ENCODE measurements around the gene EIF3B.
A peak's percentile ranks its signal among the peaks of the same experiment; 100 is the strongest.
"Not testable (repeated sequence)": the region's sequence is repeated elsewhere in the genome, so short reads cannot be mapped to it uniquely, and the experiment has no call there.

Gene EIF3B

DNA sequence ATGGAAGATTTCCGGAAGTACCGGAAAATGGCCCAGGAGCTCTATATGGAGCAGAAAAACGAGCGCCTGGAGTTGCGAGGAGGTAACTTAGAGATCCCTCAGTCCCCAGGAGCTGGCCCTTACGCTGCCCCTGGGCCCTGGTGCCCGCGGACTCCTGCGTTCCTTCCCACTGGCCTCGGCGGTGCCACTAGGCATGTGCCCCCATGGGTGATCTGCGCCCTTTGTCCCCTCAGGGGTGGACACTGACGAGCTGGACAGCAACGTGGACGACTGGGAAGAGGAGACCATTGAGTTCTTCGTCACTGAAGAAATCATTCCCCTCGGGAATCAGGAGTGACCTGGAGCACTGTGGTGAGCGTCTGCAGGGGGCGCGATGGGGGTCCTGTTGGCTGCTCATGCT is 24.5 kb downstream of the EIF3B start:
- no peak for DNase-seq

DNA sequence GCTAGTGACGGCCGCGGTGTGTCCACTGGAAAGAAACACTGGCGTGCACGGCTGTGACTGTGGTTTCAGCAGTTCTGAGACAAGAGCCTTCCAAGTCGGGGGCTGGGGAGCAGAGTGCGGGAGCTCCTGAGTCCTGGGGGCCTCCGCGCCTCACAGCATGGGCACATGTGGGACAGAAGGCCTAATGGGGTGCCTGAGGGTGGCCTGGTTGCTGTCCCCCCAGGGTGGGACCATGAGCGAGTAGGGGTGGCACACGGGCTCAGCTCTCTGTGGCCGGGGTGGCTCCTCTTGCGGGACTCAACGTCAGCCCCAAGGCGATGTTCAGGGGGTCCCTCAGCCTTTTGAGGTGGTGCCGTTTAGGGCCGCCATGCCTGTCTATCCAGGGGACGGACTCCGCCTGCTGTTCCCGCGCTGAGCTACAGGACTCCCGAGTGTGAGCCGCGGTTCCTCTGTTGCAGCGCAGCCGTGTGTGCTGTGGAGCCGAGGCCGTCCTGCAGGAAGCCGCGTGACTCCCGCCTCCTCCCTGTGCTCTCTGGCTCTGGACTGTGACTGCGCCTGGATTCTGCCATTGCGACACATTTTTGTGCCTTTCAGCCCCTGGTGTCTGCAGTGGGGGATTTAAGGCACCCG is 25.3 kb downstream of the EIF3B start:
- DNase-seq = no peak

DNA sequence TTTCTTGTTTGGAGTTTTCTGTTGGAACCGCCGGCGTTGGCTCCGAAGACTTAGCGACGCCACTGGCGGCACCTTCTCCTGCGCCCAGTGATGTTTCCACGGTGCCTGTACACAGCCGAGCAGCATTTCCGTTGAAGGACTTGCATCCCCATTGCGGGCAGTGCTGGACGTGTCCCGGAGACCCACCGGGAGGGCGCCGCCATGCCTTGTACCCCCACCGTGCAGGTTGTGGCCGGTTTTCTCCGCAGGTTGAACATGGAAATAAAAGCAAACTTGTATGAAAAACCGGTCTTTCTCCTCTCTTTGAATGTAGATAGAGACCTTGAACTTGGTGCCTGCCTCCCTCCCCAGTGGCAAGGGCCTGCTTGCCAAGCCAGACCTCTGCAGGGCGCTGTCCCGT is 25.8 kb downstream of the EIF3B start:
- no peak for DNase-seq

DNA sequence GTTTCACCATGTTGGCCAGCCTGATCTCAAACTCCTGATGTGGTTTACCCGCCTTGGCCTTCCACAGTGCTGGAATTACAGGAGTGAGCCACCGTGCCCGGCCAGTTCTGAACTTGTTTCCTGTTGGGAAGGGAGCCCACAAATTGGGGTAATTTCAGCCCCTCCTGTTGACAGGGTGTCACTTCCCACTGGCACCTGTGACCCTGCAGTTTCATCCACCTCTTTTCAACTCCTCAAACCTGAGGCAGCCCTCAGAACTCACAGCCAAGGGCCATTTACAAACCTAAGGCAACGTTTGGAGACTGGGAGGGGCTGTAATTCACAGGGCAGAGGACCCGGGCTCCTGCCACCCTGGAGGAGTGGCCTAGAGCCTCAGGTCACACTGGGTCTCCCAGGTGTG is 26.6 kb downstream of the EIF3B start:
- DNase-seq = no peak

GRCh38 chr7:2381881-2382509 is 27.4 kb downstream of the EIF3B start:
- no peak for DNase-seq

DNA sequence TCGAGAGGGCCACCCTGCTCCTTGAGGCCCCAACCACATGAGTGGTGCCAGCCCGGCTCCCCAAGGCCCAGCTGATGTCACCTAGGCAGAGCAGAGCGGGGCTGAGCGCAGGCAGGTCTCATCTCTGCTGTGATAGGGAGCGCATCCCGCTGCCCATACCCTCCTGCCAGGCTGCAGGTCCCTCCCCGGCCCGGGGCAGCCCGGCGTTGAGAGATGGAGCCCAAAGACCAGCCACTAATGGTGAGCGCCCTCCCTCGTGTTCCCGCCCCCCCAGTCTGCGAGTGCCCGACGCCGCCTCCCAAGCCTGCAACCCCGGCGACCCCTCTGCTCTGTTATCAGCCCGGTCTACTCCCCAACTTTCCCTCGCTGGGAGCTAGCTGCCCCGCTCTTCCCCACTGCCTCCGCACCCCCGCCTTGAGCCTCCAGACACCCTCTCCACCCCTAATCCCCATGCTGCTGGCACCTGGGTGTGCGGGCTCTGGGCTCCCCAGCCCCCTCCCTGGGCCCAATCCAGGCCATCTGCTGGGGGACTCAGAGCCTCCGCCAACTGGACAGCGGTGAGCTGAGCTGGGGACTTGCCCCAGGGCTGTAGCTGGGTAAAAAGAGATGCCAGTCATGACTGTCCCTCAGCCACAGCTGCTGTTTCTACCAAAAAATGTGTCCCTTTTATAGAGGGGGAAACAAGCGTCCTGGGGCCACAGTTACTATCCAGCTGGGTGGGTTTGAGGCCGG is 29.1 kb downstream of the EIF3B start:
- no peak for DNase-seq

DNA sequence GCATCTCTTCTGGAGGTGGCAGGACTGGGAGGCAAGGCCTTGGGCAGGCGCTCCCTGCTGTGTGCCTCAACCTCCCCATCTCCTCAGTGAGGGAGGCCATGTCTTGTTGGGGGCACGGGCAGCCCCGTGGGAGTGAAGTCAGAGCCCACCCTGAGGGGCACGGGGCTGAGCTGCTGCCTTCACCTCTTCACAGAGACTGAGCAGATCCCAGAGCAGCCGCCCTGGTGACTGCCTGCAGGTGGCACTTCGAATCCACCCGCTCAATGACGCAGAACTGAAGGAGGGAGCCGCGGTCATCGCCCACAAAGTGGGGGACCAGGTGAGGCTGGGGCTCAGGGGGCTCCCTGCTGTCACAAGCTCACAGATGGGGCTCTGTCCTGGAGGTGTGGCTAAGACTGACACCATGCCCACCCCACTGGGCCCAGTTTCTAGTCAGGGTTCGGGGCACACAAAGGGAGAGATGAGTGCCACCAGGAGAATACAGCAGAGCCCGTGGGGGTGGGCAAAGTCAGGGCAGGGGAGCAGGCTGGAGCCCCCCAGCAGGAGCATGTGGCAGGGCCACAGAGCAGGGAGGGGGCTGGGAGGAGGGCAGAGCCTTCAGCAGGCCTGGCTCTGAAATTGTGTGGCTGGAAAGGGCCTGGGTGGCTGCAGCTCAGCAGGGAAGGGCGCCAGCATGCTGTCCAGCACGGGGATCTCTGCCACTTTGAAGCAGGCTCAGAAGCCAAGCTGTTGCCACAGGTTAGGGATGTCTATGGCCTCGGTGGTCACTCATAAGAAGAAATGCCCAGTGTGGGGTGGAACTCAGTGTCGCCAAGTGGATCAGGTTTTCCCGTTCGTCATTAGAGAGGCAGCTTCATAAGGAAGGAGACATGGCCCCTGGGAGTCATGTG is 30.0 kb downstream of the EIF3B start:
- DNase-seq = no peak

GRCh38 chr7:2386122-2386521 is 31.5 kb downstream of the EIF3B start:
- DNase-seq = not testable (repeated sequence)

- DNase-seq = no peak
Measured at GRCh38 chr7:2386964-2387669, 32.5 kb downstream of the EIF3B start.

- no peak for DNase-seq
Measured at GRCh38 chr7:2387897-2388636, 33.4 kb downstream of the EIF3B start.

DNA sequence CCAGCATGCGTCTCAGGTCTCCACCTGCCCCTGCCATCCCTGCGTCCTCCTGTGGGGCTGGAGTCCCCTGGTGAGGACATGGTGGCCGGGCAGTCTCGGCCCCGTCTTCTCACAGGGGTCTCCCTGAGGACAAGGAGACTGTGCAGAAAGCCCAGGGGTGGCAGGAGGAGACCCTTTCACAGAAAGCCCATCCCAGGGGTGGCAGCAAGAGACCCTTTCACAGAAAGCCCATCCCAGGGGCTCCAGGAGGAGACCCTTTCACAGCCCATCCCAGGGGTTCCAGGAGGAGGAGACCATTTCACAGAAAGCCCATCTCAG is 34.0 kb downstream of the EIF3B start:
- no peak for DNase-seq

- DNase-seq = peak; percentile 65 to 73
Measured at GRCh38 chr7:2390020-2390816, 35.6 kb downstream of the EIF3B start.

DNA sequence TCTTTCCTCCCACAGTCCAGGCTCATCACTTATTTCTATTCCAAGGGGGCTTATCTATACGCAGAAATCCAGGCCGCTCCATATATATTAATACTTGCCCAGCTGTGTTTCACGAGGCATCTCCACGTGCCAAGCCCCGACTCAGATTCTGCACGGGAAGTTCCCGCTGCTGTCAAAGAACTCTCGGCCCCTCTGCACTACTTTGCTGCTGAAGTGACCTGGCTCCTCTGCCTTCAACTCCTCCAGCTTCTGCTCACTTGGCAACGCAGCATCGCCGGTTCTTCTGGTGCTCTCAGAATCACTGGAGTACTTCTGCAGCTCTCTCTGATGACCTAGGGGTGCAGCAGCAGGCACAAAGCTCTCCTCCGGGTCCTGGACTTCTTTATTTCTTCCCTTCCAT is 39.1 kb downstream of the EIF3B start:
- no peak for DNase-seq

DNA sequence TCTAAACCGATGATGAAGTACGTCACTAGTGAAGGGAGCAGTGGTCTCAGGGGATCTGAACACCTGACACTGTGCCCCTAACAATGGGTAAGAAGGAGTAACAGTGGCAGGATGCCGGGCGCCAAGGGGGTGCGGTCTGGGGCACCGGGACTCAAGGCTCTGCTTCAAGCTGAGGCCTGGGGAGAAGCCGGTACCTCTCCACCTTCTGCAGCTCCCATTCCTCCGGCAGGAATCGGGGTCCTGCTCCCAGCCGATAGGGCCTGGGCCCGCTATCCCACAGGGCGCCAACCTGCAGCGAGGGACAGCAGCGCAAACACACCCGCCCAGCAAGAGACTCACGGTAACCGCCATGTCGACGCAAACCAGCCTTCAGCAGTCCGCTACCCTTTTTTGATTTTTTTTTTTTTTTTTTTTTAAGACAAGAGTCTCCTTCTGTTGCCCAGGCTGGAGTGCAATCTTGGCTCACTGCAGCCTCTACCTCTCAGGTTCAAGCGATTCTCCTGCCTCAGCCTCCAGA is 40.0 kb downstream of the EIF3B start:
- no peak for DNase-seq

- no peak for DNase-seq
Measured at GRCh38 chr7:2398506-2398905, 43.9 kb downstream of the EIF3B start.

- peak; percentile 41 to 49 for DNase-seq
Measured at GRCh38 chr7:2399848-2400587, 45.4 kb downstream of the EIF3B start.

GRCh38 chr7:2402687-2403013 is 48.0 kb downstream of the EIF3B start:
- no peak for DNase-seq

DNA sequence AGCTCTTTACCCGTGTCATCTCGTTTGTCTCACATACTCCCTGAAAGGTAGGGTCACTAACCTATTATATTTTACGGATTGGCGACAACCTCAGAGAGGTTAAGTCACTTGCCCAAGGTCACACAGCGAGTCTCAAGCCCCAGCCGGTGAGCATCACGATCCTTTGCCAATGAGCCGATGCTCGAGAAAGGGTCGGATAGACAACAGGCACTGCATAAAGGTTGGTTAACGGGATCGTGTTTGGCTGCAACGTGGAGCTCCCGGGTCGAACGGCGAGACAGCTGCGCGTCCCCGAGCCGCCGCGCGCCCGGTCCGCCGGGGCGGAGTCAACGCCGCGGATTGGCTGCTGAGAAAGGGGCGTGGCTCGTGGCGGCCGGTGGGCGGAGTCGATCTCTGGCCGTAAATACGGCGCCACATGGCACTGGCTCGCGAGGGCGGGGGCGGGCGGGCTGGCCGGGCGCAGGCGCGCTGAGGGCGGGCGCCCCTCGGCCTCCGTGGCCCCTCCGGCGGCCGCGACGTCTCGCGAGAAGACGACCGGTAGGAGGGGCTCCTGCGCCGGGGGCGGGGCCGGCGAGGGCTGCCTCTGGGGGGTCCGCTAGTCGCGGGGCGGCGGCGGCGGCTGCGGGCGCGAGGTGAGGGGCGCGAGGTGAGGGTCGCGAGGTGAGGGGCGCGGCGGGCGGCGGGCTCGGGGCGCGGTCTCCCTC is 48.5 kb downstream of the EIF3B start, which contains the start of gene CHST12:
Gene CHST12 (plus strand): TSS at position 598 of the 704 bp plus-strand sequence. CDS start 29,029 bp downstream, outside the sequence.
- peak; percentile 87 to 95 for DNase-seq
